IMR-90 (cell line): ENCODE data around the gene ZFPM1.

ENCODE experiments used
- BHLHE40 ChIP-seq: fragments of 150-350 bp; IDR thresholded peaks from 2 replicates; pipeline ENCODE4 v1.6.1; 2016; ENCODE audit warnings: mild to moderate bottlenecking, low read depth, low read length
- CEBPB ChIP-seq: IDR thresholded peaks from 2 replicates; pipeline ENCODE4 v1.6.1; 2012; ENCODE audit warnings: low read depth, low read length, improper control_type of control experiment
- MAFK ChIP-seq: IDR thresholded peaks from 2 replicates; pipeline ENCODE4 v1.6.1; 2012; ENCODE audit warnings: low read depth, low read length, improper control_type of control experiment
- MAZ ChIP-seq: IDR thresholded peaks from 2 replicates; pipeline ENCODE4 v1.6.1; 2012; ENCODE audit warnings: low read depth, mild to moderate bottlenecking, low read length, improper control_type of control experiment, moderate library complexity, borderline replicate concordance
- MXI1 ChIP-seq: IDR thresholded peaks from 2 replicates; pipeline ENCODE4 v1.6.1; 2012; ENCODE audit warnings: low read depth, mild to moderate bottlenecking, low read length, moderate library complexity, borderline replicate concordance
- POLR2A ChIP-seq: IDR thresholded peaks from 2 replicates; pipeline ENCODE4 v1.6.1; 2012; ENCODE audit warnings: mild to moderate bottlenecking, low read depth, low read length
- RFX5 ChIP-seq: IDR thresholded peaks from 2 replicates; pipeline ENCODE4 v1.8.0; 2012; ENCODE audit warnings: low read depth, mild to moderate bottlenecking, low read length, moderate library complexity
- TF ChIP-seq, protein P1 (sequence below): conservative IDR thresholded peaks from 2 replicates; pipeline ENCODE4 v1.5.1; 2012; ENCODE audit warnings: mild to moderate bottlenecking, low read depth, low read length, improper control_type of control experiment
- TF ChIP-seq, protein P2 (sequence below): fragments of 150-350 bp; IDR thresholded peaks from 2 replicates; pipeline ENCODE4 v1.6.1; 2017; ENCODE audit warnings: mild to moderate bottlenecking, antibody characterized with exemption, low read length, low read depth

DNA sequence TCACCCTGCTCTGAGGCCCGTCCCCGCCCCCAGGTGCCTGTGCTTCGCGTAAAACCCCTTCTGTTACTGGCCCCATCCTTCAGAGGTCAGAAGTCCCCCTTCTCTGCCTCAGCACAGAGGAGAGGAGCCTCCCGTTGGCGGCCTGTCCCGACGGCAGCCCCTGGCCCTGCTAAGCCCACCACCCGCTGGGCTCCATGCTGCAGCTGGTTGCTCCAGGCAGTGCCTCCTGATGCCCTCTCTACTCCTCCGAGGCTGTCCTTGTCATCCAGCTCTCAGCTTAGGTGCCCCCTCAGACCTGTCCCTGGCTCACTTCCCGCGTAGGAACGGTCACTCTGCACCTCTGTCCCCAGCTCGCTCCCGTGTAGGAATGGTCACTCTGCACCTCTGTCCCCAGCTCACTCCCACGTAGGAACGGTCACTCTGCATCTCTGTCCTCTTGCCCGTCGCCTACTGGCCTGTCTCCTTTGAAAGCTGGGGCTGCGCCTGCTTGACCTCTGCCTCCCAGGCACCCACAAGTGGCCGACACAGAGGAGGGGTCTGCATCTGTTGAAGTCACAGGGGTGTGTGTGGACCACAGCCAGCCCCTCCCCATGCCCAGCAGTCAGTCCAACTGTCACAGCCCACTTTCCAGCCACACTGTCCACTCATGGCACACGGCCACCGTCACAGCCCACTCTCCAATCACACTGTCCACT is 85.4 kb downstream of the ZFPM1 start:
- TF ChIP-seq, protein P1, sequence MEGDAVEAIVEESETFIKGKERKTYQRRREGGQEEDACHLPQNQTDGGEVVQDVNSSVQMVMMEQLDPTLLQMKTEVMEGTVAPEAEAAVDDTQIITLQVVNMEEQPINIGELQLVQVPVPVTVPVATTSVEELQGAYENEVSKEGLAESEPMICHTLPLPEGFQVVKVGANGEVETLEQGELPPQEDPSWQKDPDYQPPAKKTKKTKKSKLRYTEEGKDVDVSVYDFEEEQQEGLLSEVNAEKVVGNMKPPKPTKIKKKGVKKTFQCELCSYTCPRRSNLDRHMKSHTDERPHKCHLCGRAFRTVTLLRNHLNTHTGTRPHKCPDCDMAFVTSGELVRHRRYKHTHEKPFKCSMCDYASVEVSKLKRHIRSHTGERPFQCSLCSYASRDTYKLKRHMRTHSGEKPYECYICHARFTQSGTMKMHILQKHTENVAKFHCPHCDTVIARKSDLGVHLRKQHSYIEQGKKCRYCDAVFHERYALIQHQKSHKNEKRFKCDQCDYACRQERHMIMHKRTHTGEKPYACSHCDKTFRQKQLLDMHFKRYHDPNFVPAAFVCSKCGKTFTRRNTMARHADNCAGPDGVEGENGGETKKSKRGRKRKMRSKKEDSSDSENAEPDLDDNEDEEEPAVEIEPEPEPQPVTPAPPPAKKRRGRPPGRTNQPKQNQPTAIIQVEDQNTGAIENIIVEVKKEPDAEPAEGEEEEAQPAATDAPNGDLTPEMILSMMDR: no peak
- TF ChIP-seq, protein P2, sequence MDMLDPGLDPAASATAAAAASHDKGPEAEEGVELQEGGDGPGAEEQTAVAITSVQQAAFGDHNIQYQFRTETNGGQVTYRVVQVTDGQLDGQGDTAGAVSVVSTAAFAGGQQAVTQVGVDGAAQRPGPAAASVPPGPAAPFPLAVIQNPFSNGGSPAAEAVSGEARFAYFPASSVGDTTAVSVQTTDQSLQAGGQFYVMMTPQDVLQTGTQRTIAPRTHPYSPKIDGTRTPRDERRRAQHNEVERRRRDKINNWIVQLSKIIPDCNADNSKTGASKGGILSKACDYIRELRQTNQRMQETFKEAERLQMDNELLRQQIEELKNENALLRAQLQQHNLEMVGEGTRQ: no peak
- no peak for TF ChIP-seq POLR2A
- TF ChIP-seq CEBPB: no peak
- no peak for TF ChIP-seq RFX5
- TF ChIP-seq MAFK: no peak
- no peak for TF ChIP-seq MXI1
- TF ChIP-seq BHLHE40: no peak
- TF ChIP-seq MAZ: no peak
